ENCODE data around the gene CANT1. TPM values are rescaled to one million over a fixed set of nuclear protein-coding genes. Genes with fewer than 3 reads are reported as not detected.

The CANT1 gene
- 36.1 TPM for total RNA-seq

- peak; percentile 95 for DNase-seq
Observed at GRCh38 chr17:79009397-79010303, at the start of gene CANT1. Gene CANT1 (minus strand): TSS chr17:79009764. CDS start chr17:78997622, 12,142 bp downstream.

GRCh38 chr17:79057737-79058385 is 48.3 kb upstream of the CANT1 start:
- no peak for DNase-seq

GRCh38 chr17:79055197-79055596 is 45.6 kb upstream of the CANT1 start:
- DNase-seq = no peak

GRCh38 chr17:79054200-79054960 is 44.8 kb upstream of the CANT1 start:
- no peak for DNase-seq

GRCh38 chr17:79053251-79053925 is 43.8 kb upstream of the CANT1 start:
- DNase-seq = no peak

GRCh38 chr17:79052131-79052530 is 42.6 kb upstream of the CANT1 start:
- no peak for DNase-seq

GRCh38 chr17:79051306-79051705 is 41.7 kb upstream of the CANT1 start:
- no peak for DNase-seq

- DNase-seq = peak; percentile 77
Observed at GRCh38 chr17:79050551-79050950, 41.0 kb upstream of the CANT1 start.

- DNase-seq = no peak
Observed at GRCh38 chr17:79049821-79050220, 40.3 kb upstream of the CANT1 start.

GRCh38 chr17:79048826-79049755 is 39.5 kb upstream of the CANT1 start:
- DNase-seq = no peak

GRCh38 chr17:79047923-79048825 is 38.6 kb upstream of the CANT1 start:
- no peak for DNase-seq

- no peak for DNase-seq
Observed at GRCh38 chr17:79047291-79047920, 37.8 kb upstream of the CANT1 start.

GRCh38 chr17:79046916-79047280 is 37.3 kb upstream of the CANT1 start:
- DNase-seq = peak; percentile 91

GRCh38 chr17:79046197-79046915 is 36.8 kb upstream of the CANT1 start:
- no peak for DNase-seq

GRCh38 chr17:79045842-79046196 is 36.3 kb upstream of the CANT1 start:
- DNase-seq = peak; percentile 86

GRCh38 chr17:79045001-79045729 is 35.6 kb upstream of the CANT1 start:
- no peak for DNase-seq

GRCh38 chr17:79044462-79044861 is 34.9 kb upstream of the CANT1 start:
- DNase-seq = no peak

- no peak for DNase-seq
Observed at GRCh38 chr17:79043931-79044320, 34.4 kb upstream of the CANT1 start.
